Dermis microvascular lymphatic vessel endothelial cell (primary cell): ENCODE data around the gene LRRC39. TPM values are rescaled to one million over a fixed set of nuclear protein-coding genes. Genes with fewer than 3 reads are reported as not detected.
A peak's percentile ranks its signal among the peaks of the same experiment; 100 is the strongest.

Experiments used
- DNase-seq, 2 donors: peaks; one replicate each; pipeline versions ENCODE4 v3.0.0 to v3.0.0-alpha.2; 2010; ENCODE audit warnings: low read depth in 2 of 2
- total RNA-seq: library from RNA; depleted of rRNA; stranded (reverse); fragments of >200 nt; gene quantifications from 2 replicates; pipeline ENCODE4 v1.2.1, GENCODE V29; 2014

LRRC39 gene
- total RNA-seq, 1 donor from 2014 or later: under 0.01 TPM

DNA sequence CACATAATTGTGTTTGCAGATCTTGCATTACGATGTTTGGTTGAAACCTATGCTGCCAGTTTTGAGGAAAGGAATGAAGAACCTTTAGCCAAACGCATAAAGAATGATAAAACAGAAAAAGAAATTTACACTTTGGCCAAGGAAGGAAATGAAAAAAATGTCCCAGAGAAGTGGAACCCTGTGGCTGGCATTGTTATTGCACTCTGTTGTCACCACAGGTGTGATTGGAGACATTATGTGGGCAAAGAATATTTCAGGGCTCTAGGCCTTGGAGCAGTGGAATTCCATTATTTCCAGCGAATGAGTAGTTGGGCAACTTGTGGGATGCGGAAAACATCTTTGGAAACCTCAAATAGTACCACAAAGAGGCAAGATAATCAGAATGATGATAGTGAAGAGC lies 30.2 kb downstream of the LRRC39 start:
- no peak for DNase-seq

DNA sequence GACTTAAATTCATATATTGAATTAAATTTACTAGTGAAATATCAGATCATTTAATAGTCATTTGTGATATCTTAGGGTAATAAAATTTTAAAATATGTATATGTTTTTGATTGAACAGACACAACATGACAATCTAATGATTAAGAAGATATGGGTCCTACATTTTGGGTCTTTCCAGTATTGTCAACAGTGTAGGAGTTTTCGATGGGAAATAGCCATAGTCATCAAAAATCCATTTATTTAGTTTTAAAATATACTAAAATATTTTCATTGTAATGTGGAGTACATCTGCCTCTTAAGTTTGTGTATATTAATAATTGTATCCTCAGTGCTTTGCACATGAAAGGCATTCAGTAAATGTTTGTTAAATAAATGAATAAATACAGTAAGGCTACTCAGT lies 31.1 kb downstream of the LRRC39 start:
- no peak for DNase-seq

- DNase-seq: no peak
These were observed 32.9 kb downstream of the LRRC39 start for GRCh38 chr1:100145116-100145515.

DNA sequence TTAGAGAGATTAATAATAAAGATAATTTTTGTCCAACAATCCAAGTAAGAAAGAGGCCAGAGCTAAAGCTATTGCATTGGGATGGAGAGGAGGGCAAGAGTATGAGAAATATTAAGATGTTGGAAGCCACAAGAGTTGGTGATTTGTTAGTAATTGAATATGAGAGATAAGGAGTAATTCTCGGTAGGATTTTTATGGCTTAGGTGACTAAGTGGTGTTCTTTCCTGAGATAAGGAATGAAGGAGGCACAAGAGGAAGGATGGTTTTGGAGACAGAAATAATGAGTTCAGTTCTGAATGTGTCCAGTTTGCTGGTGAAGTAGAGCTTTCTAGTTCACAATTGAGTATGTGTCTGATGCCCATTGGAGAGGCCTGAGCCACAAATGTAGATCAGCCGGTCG lies 35.7 kb downstream of the LRRC39 start:
- no peak for DNase-seq

DNA sequence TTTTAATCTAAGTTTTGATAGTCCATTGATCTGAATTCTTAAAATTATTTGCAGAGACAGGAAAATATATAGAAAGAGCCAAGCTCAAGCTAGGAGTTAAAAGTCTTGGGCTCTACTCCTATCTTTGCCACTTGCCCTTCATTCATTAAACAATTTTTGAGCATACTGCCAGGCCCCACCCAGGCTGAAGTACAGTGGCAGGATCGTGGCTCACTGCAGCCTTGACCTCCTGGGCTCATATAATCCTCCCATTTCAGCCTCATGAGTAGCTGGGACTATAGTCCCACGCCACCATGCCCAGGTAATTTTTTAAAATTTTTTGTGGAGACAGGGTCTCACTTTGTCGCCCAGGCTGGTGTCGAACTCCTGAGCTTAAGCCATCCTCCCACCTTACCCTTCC lies 36.9 kb downstream of the LRRC39 start:
- no peak for DNase-seq

- no peak for DNase-seq
These were observed 40.5 kb downstream of the LRRC39 start for GRCh38 chr1:100137602-100138001.

DNA sequence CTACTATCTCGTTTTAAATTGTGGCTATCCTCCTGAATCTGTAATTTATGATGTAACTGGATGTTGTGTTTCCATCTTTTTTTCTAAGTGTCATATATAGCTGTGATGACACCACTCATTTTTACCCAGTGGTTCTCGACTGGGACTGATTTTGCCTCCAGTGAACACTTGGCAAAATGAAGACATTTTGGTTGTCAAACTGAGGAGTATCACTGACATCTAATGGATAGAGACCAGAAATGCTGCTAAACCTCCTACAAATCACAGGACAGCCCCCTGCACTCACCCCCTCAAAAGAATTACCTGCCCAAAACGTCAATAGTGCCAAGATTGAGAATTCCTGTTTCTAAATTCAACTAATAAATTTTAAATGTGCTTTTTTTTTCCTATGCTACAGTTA lies 43.2 kb downstream of the LRRC39 start:
- peak in 1 of 2 donors; percentile 2 for DNase-seq

GRCh38 chr1:100132566-100133477 lies 45.2 kb downstream of the LRRC39 start, which contains the start of the genes SASS6 and TRMT13:
SASS6 (minus strand) TSS chr1:100132930; CDS start chr1:100132814, 116 bp downstream.
TRMT13 (plus strand) TSS chr1:100133163; CDS start chr1:100133169, 6 bp downstream.
- DNase-seq: peak; percentile 87 to 99

GRCh38 chr1:100131623-100132022 lies 46.4 kb downstream of the LRRC39 start:
- DNase-seq: no peak

DNA sequence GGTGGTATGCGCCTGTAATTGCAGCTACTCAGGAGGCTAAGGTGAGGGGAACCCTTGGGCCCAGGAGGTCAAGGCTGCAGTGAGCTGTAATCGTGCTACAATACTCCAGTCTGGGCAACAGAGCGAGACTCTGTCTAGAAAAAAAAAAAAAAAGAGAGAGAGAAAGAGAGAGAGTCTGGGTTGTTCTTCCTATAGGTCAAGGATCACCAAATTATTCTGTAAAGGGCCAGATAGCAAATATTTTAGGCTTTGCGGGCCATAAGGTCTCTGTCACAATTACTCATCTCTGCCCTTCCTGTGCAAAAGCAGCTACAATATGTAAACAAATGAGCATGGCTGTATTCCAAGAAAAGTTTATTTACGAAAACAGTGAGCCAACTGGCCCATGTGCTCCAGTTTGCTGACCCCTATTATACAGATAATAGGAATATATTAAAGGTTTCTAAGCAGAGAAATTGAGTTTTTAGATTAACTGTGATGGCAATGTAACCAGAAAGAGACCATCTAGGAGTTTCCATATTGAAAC lies 47.4 kb downstream of the LRRC39 start:
- DNase-seq: peak; percentile 47 to 66

- no peak for DNase-seq
These were observed 50.8 kb downstream of the LRRC39 start for GRCh38 chr1:100127226-100127625.

- no peak for DNase-seq
These were observed 55.9 kb downstream of the LRRC39 start for GRCh38 chr1:100122177-100122576.

GRCh38 chr1:100115524-100115923 lies 62.5 kb downstream of the LRRC39 start:
- no peak for DNase-seq

DNA sequence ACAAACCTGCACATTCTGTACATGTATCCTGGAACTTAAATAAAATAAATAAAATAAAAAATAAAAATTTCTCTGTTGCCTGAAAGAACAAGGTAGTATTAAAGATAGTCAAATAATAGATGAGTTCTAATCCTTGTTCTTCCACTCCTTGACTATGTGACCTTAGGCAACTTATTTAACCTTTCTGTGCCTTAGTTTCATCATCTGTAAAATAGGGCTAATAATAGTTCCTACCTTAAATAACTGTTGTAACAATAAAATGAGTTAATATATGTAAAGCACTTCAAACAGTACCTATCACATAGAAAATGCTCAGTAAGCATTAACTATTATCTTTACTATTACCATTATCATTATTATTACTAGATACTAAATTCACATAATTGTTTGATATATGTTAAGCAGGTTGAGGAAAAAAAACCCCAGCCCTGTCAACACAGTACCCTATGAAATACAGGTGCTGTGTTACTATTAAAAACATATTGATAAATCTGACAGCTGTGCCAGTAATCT lies 68.4 kb downstream of the LRRC39 start:
- DNase-seq: no peak

- DNase-seq: no peak
These were observed 70.4 kb downstream of the LRRC39 start for GRCh38 chr1:100107696-100108095.

DNA sequence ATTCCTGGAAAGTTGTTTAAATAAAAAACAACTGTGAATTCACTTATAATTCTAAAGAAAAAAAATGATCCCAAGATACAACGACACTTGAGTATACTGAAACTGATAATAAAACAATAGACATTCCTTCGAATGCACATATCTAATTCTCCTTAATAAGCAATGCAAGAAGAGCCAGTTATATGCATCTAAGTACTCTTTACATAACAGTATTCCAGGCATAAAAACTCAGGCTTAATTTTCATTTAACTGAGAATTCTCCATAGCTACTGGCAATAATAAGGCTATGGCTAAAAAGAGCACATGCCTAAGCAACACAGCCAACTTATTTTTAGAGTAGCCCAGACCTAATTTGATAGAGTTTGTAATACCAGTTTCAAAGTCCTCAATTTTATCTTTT lies 76.5 kb downstream of the LRRC39 start:
- no peak for DNase-seq

DNA sequence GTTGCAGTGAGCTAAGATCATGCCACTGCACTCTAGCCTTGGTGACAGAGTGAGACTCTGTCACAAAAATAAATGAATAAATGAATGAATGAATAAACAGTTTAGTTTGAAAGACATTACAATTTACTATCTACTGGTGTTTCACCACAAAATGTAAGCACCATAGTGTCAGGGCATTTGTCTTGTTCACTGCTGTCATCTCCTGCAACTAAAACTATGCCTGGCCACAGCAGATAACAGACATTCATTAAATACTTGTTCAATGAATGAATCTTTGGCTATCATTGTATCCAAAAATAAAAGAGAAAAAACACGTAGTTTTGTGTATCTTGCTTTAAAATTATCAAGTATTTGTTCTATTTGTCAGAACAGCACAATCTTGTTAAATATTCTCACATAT lies 77.9 kb downstream of the LRRC39 start:
- DNase-seq: no peak

Other genes with a start within 250 kb of the LRRC39 start
- 16.8 and 17.5 TPM in 2 replicates for gene SLC35A3, start 208.3 kb downstream of the LRRC39 start, total RNA-seq
- gene SASS6, start 45.3 kb downstream of the LRRC39 start, total RNA-seq: 1.1 and 1.8 TPM in 2 replicates
- 6.3 and 6.7 TPM in 2 replicates for gene TRMT13, start 45.1 kb downstream of the LRRC39 start, total RNA-seq
- 2.8 and 3.2 TPM in 2 replicates for gene DBT, start 71.6 kb upstream of the LRRC39 start, total RNA-seq
- 36.7 and 37.2 TPM in 2 replicates for gene RTCA, start 88.0 kb upstream of the LRRC39 start, total RNA-seq
- 5.3 and 6.4 TPM in 2 replicates for gene CDC14A, start 174.2 kb upstream of the LRRC39 start, total RNA-seq